ENCODE results near the gene EIF2AK3.
"Not testable (repeated sequence)": the region's sequence is repeated elsewhere in the genome, so short reads cannot be mapped to it uniquely, and the experiment has no call there.

Gene EIF2AK3

DNA sequence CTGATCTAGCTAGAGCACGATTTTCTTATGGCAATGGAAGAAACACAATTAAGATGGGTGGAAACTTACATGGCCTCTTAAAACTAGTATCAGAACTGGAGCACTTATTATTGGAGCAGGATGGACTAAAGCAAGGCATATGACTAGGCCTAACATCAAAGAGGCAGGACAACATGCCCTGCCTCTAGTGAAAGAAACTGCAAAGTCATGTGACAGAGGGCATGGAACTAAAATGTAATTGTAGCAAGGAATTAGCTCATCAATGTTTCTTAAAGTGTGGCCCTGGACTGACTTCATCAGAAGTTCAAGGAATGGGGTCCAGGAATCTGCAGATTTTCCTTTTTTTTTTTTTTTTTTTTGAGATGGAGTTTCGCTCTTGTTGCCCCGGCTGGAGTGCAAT lies 5.3 kb upstream of the EIF2AK3 start:
- no peak for DNase-seq

DNA sequence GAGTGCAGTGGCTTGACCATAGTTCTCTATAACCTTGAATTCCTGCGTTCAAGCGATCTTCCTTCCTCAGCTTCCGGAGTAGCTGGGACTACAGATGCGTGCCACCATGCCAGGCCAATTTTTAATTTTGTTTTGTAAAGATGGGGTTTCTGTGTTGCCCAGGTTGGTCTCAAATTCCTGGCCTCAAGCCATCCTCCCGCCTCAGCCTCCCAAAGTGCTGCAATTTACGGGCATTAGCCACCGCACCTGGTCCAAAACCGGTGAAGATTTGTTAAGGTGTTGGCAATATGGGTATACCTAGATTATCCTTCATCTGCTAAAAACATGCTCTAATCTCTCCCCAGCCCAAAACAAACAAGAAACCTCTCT lies 1.3 kb upstream of the EIF2AK3 start:
- peak; percentile 27 for DNase-seq

DNA sequence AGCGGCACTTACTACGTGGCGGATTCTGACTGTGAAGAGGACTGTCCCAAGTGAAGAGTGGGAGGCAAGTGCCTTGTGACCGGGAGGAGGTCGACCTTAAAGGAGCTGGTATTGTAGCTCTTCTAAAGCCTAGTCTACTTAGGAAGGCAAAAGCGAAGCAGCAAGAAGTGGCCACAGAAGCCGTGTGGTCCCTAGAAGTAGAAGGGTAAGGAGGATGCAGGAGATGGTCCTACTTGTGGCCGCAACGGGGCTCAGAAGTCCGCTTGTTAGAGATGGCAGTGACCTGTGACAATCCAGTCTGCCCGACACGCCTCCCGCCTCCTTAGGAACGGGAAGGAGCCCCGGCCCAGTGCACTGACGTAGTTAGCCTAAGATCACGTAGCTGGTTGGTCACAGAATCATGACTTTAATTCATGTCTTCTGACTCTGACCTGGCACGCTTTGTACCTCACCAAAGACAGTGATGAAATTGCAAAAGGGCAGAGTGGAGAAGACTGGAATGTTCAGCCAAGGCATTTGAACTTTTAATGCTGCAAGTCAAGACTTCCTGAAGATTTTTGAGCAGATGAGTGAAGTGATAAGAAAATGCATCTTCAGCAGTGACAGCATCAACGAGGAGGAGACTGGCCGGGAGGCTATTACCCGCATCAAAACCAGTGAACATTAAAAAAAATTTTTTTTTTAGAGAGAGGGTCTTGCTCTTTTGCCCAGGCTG lies 749 bp upstream of the EIF2AK3 start:
- DNase-seq: peak; percentile 91

DNA sequence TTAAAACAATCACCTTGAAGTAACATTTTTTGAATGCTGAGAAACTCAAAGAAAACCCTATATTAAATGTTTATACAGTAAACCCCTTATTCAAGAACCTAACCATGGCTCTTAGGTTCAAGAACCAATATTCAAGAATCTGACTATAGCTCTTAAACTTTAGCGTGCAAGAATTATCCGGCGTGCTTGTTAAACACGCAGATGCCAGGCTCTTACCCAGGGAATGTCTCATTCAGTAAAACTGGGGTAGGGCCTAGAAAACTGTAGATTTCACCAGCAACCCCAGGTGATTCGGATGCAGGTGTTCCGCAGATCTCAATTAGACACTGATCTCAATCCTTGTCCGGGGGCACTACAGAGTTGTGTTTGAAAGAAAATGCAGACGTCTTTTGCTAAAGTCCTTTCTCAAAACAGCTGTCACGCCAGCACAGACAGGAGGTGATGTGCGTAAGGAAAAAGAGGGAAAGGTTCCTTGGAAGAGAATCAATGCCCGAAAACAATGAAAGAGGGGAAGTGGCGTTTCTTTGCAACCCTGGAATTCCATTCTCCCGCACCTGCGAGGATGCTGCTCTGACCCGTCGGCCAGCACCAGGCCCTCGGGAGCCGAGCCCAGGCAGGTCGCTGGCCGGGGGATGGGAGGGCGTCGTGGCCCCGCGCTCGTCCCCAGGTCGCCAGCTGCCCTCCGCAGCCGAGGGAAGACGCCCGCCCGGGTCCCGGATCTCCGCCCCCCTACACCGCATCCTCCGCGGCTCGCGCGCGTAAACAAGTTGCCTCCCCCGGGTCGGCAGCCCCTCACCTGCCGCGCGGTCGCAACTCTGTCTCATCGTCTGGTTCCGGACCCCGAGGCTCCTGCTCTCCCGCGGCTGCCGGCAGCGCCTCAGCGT lies 851 bp downstream of the EIF2AK3 start:
- DNase-seq: peak; percentile 36

DNA sequence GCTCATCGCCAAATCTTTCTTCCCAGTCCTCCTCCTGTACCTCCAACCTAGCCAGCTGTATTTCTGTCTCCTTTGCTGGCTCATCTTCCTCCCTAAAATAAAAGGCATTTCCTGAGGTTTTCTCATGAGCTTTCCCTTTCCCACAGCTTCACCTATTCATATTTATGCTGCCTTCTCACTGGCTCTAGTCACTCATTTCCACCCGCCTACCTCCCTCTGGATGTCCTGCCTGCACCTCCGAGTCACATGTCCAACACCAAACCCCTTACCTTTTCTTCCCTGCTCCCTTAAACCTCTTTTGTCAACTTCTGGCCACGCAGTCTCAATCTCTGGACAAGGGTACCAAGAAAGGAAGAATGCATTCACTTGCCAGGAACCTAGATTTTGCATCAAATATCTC lies 2.8 kb downstream of the EIF2AK3 start:
- DNase-seq: no peak

DNA sequence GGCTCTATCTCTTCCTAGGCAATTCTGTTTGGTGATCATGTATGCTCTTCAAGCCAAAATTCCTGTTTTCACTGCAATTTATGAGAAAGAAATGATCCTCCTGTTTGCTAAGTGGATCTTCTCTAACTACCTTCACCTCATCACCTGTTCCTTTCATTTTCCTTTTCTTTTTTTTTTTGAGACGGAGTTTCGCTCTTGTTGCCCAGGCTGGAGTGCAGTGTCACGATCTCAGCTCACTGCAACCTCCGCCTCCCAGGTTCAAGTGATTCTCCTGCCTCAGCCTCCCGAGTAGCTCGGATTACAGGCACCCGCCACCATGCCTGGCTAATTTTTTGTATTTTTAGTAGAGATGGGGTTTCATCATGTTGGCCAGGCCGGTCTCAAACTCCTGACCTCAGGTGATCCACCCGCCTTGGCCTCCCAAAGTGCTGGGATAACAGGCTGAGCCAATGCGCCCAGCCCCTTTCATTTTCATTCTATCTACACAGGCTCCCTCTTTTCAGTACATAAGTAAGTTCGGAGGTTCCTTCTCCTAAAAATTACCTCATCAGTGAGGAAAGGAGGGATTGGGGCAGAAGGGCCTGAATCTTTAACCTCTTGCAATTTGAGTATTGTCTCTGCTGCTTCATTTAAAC lies 3.3 kb downstream of the EIF2AK3 start:
- not testable (repeated sequence) for DNase-seq

DNA sequence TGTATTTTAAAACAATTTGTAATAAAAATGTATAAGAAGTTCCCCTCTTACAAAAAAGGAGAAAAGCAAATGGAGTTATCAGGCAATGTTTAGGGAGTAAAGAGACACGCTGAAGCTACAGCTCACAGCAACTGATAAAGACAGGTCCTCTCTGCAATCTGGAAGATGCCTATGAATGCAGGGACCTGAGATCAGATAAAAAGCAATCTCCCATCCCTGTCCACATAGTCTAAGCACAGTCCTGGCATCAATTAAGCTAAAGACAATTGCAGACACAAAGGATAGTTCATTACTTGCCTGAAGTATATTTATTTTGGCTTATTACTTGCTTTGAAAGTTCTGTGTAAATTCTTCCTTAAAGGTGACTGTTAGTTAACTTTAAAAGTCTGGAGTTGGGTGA lies 5.0 kb downstream of the EIF2AK3 start:
- no peak for DNase-seq

DNA sequence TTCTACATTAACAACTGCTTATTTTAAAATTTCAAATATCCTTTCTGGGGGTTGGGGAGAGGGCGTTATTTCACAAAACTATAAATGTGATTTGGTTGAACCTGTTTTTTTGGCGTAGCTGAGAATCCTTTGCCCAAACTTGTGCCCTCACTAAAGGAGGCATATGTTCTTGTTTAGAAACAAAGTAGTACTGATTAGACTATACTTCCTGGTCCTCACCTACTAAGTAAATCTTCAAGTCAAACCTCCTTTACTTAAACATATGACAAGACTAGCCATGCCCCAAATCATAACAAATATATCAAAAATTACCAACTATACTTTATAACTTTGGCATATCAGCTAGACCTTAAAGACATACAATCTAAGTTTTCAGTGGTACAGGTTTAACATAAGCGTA lies 5.8 kb downstream of the EIF2AK3 start:
- DNase-seq: no peak

DNA sequence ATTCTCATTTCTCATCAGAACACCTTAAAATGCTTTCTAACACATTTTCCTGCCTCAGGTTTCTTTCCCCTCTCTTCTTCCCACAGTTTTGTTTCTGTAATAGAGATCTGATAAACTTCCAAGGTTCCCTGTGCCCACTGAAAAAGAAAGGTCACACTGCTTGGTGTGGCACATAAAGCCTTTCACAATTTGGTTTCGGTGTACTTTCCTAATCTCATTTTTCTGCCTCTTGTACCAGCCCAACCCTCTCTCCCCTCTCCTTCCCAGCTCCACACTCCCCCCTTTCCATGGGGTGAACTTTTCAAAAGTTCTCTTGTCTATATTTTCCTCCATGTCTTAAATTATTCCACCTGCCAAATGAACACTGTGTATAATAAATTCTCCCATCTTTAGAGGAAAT lies 7.2 kb downstream of the EIF2AK3 start:
- DNase-seq: no peak

DNA sequence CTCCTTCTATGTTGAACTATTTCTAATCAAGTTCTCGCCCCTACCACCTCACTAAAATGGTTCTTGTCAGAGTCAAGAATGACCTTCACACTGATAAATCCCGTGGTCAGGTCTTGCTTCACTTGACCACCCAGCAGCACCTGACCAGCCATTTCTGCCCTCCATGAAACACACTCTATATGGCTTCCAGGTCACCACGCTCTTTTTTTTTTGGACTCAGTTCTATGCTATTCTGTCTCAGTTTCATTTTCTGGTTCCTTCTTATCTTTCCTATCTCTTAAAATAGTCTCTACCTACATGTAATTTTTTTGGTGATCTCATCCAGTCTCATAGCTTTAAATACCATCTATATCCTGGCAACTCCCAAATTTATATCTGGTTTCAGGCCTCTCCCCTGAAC lies 11.4 kb downstream of the EIF2AK3 start:
- DNase-seq: no peak

DNA sequence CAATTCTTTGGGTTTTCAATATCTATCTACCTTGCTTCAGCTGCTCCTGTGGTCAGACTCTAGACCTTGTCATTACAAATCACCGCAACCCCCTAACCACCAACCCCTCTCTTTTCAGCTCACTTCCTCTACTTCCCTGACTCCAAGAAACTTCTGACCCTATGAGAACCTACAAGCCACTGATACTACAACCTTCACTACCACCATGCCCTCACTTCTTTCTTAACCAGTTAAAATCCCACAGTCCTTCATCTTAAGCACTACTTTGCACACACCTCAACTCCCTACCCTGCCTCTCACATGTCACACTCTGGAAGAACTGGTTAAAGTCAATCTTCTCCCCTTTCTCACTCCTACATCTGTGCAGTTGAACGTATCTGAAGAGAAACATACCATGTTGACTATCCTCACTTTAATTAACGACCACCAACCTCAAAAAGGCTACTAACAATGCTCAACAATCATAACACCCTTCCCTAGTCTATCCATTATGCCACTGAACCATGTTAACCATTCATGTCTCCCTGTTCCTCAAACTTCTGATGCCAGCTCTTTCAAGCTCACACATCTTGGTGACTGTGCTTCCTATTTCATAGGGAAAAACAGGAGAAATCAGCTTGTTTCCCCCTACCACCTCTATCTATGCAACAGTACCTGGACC lies 12.6 kb downstream of the EIF2AK3 start:
- DNase-seq: no peak

DNA sequence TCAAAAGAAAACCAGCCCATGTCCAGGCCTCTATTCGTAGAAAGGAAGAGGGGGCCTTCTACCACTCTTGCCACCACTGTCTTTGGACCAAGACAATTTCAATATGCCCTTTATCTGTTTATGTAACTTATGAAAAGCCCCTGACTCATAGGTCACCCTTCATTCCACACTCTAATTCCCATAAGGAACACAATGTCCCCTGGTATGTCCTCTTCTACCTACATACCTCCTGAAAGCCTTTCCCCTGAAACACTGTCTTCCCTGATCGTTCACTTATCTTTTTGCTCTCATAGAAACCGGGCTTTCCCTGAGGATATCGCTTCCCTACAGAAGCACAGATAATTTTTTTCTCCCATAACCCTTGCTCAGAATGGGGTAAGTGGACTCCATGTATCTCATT lies 13.3 kb downstream of the EIF2AK3 start:
- no peak for DNase-seq

DNA sequence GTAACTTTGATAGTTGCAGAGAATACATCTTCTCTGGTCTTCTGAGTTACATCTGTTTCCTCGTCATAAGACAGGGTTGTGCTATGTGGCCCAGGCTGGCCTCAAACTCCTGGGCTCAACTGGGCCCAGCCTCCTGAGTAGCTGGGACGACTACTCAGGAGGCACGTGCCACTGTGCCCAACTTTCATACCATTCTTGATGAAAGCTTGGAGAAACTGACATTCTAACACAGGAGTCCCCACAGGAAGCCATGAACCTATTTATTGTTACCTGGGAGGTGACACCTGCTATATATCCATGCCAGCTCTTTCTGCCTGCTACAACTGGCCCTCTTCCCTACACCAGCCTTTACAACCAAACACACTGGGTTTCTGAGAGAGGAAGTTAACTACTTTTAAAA lies 19.1 kb downstream of the EIF2AK3 start:
- DNase-seq: no peak

DNA sequence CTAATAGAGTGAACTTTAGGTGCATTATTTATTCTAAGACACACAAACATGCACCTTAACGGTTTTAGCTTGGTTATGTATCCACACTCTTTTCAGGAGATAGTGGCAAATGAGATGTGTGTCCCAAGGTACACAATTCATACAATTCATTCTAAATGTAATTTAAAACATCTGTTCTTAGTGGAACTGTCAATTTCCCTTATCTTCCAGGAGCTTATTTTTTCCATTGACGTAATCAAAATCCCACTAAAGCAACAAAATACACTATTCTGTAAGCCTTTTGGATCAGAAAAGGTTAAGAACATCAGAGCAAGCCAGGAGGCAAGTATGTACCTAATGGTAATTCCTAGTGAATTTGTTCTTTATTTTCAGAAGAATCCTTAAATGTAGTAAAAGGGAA lies 19.8 kb downstream of the EIF2AK3 start:
- no peak for DNase-seq

DNA sequence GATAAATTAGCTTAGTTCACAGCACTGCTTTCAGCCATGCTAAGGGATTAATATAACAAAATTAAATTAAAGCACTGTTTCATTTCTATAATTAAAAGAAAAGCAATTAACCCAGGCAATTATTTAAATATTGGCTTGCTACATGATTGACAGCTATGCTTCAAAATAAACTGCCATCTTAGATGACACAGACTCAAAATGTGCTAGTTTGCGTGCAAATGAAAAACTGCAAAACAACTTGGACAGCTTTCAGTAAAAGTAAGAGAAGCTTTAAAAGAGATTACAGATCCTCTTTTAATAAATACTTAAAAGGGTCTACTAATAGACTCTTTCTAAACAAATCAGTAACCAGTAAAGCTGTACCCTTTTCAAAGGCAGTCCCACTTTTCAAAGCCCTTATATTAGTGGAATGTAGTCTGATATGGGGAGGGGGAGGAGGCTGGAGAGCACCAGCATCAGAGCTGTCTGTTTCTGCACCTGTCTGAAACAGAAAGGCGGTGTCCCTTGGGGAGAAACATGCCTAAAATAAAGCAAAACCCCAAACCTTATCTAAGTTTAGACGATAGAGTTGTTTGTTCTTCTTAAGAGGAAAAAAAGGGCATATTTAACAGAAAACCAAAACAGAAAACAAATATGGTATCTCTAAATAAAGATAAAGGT lies 20.8 kb downstream of the EIF2AK3 start:
- DNase-seq: no peak

DNA sequence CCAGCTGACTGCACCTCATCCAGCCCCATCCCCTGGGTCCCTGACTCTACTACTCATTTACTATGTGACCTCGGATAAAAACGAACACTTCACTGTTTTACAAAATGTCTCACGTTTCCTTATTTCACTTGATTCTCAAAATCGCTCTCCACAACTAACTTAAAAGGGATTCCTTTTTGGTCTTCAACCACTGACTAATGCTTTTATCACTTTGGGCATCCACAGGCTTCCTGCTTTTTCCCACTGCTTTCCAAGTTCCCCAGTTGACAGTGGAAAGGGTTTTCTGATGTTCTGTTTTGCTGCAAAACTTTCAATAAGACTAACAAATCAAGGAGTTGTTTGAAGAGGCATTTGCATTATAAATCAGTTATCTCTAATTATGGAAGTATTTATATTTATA lies 24.1 kb downstream of the EIF2AK3 start:
- DNase-seq: no peak

DNA sequence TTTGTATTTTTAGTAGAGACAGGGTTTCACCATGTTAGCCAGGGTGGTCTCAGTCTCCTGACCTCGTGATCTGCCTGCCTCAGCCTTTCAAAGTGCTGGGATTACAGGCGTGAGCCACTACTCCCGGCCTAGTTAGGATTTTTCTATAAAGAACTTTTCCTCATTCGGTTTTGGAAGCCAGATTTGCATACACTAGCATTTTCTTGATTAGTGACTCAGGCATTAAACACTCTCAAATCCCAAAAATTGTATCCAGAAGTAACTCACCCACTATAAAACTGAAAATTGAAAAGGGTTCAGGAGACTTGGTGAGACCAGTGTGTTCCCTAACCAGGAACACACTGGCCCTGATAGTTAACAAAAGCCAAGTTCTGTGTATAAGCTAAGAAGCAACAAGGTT lies 25.2 kb downstream of the EIF2AK3 start:
- DNase-seq: no peak

DNA sequence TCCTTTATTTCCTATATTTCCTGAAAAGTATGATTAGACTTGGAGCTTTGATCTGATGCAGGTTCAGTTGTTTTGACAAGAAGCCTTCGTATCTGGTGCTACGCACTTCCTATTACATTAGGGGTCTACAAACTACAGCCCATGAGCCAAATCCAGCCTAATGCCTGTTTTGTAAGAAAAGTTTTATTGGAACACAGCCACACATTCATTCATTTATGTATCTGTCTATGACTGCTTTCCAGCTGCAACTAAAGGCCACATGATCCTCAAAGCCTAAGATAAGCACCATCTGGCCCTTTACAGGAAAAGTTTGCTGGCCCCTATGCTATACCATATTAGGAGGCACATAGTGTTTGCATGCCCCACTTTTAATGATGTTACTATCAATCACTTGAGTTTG lies 26.0 kb downstream of the EIF2AK3 start:
- peak; percentile 40 for DNase-seq

DNA sequence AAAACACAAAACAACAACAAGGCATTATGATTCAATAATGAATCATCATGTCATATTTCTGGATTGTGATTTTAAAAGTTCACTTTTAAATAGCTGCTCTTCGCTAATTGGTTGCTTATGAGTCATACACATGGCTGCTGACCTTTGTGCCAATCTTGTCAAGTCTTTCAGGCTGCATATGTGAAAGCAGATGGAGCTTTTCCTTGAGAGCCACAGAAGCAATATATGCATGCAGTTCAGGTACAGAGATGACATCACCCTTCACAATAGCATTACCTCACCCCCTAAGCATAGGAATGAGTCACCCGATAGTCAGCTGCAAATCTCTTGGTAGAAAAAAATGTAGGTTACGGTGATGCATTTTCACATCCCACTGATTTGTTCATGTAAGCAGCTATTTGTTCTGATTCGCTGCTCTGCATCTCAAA lies 27.2 kb downstream of the EIF2AK3 start:
- DNase-seq: peak; percentile 40

DNA sequence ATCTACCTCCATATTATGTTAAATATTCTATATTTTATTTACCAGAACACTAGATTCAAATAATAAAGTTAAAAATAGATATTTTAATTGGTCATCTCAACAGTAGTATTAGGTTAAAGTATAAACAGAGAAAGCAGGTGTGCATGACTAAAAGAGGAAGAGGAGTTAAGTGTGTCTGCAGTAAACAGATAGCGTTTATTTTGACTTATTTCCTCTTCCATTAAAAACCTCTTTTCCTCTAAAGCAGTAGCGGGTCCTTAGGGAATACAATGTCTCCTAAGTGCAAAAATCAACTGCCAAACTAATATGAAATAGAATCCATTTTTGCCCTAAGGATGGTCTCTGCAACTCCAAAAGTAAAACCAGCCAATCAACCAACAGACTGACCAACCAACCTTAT lies 27.7 kb downstream of the EIF2AK3 start:
- no peak for DNase-seq

DNA sequence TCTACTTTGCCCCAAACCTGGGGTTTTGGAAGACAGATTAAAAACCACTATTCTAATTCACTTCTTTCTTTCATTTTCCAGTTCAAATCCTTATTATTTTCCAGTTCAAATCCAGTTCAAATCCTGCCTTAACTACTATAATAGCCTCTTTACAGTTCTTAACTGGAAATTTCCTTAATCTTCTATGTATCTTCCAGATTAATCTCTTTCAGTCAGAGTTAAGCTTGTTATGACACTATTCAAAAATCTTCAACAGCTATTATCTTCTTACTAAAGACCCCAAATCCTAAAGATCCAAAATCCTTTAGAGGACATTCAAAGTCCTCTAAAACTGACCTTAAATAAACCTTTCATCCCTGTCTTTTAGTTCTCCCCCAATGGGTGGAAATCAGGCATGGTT lies 30.1 kb downstream of the EIF2AK3 start:
- DNase-seq: no peak

DNA sequence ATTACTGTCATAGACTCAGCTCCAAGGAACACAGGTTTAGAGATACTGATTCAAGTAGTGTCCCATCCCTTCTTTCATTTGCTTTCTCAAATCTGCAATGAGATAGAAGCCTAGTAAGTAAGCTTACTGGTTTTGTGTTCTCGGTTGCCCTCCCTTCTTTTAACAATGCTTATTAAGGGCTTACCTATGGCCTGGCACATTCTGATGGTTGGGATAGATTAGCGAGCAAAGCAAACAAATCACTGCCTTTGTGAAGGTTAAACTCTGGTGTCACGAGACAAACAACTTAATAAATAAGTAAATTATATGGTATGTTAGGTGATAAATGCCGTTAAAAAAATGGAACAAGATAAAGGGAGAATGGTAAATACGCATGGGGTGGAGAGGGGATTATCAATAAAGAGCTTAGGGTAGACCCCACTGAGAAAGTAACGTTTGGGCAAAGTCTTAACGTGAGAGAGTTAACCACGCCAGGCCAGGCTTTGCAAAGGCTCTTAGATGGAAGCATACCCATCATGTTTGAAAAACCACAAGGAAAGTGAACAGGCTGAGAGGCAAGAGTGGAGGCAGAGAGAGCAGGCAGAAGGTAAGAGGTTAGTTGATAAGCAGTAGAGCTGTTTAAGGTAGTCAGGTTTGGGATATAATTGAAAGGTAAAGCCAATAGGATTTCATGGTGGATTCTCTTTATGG lies 31.0 kb downstream of the EIF2AK3 start:
- DNase-seq: no peak
